ENCODE data around the gene PDE8B.

PDE8B gene

GRCh38 chr5:77359231-77359630, 148.8 kb downstream of the PDE8B start:
- H3K4me3 ChIP-seq (ENCODE audit: control insufficient read depth, low read depth, low read length): no peak overlapping the region
- no peak for DNase-seq (ENCODE audit: low read depth)
- TF ChIP-seq CTCF (conservative IDR thresholded peaks at IDR 0.05; ENCODE audit: control insufficient read depth, insufficient read depth, low read depth, low read length): no peak

- TF ChIP-seq CTCF (conservative IDR thresholded peaks at IDR 0.05; ENCODE audit: control insufficient read depth, insufficient read depth, low read depth, low read length): no peak
- DNase-seq (ENCODE audit: low read depth): peak; percentile 20
Observed at GRCh38 chr5:77360381-77360780, 149.9 kb downstream of the PDE8B start.

GRCh38 chr5:77360973-77361372, 150.5 kb downstream of the PDE8B start:
- no peak for TF ChIP-seq CTCF (conservative IDR thresholded peaks at IDR 0.05; ENCODE audit: control insufficient read depth, insufficient read depth, low read depth, low read length)
- H3K4me3 ChIP-seq (ENCODE audit: control insufficient read depth, low read depth, low read length): no peak overlapping the region
- DNase-seq (ENCODE audit: low read depth): no peak

More at GRCh38 chr5:77360381-77360780, 149.9 kb downstream of the PDE8B start:
- no peak overlapping the region for H3K4me3 ChIP-seq (ENCODE audit: control insufficient read depth, low read depth, low read length)

DNA sequence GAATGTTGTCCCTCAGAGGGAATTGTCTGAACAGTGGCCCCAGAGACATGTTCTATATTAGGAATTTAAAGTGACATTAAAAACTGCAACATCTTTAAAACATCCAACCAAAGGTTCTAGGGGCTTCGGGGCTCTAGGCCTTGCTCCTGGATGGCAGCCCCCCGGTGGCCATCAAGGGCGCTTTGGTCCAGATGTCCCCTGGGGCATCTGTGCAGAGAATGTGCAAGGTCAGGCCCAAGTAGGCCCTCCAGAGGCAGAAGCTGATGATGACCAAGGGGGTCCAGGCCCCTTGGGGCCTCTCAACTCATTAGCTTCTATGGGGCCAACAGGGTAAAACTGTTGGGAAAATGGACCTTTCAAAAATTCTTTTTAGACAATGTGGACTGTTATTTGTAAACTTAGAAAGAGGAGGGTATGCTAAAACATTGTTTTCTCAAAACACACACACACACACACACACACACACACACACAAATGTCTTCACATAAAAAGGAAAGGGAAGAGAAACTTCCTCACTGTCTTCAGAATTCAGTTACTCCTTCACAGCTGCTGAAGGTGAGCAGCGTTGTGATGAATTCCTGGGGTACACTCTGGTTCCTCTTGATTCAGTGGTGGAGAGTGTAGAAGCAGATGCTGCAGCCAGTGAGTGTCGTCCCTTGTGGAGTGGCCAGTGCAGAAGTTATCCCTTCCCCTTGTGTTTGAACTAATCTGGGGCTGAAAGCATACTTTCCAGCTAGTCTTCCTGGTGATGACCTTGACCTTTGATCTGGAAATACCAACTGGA, 156.4 kb downstream of the PDE8B start:
- DNase-seq (ENCODE audit: low read depth): no peak
- no peak overlapping the region for H3K4me3 ChIP-seq (ENCODE audit: control insufficient read depth, low read depth, low read length)
- no peak for TF ChIP-seq CTCF (conservative IDR thresholded peaks at IDR 0.05; ENCODE audit: control insufficient read depth, insufficient read depth, low read depth, low read length)

DNA sequence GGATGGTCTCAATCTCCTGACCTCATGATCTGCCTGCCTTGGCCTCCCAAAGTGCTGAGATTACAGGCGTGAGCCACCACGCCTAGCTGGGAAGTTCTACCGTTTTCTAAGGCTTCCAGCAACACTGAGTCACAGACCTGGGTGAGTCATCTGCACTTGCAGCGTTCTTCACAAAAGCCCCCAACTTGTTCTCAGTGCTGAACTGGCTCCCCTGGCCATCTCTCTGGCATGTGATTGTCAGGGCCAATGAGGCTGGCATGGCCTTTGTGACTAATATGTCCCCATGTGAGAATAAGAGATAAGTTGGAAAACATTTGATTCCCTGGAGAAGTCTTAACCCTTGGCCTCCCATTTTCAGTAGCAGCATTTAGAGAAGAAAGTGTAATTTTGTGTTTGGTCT, 157.3 kb downstream of the PDE8B start:
- no peak overlapping the region for H3K4me3 ChIP-seq (ENCODE audit: control insufficient read depth, low read depth, low read length)
- peak; percentile 61 for DNase-seq (ENCODE audit: low read depth)
- no peak for TF ChIP-seq CTCF (conservative IDR thresholded peaks at IDR 0.05; ENCODE audit: control insufficient read depth, insufficient read depth, low read depth, low read length)

DNA sequence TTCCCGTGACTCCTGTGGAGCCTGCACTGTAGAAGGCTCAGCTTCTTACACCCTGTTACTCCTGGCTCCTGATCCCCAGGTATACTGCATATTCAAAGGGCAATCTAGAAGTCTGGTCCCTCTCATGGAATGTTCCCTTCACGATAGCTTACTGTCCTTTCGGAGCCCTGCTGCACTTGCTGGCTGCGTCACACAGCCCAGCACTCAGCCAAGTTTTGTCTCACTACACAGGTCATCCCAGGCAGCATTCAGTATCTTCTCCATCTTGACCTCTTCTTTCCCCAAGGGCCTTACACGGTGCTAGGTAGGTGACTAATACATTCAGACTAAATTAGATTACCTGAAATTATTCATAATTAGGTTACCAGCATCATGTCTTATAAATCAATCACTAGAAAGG, 157.9 kb downstream of the PDE8B start:
- no peak for DNase-seq (ENCODE audit: low read depth)
- H3K4me3 ChIP-seq (ENCODE audit: control insufficient read depth, low read depth, low read length): no peak overlapping the region
- TF ChIP-seq CTCF (conservative IDR thresholded peaks at IDR 0.05; ENCODE audit: control insufficient read depth, insufficient read depth, low read depth, low read length): no peak
